ENCODE data around the gene AMELX. TPM values are rescaled to one million over a fixed set of nuclear protein-coding genes. Genes with fewer than 3 reads are reported as not detected.

Gene AMELX
- total and polyA plus RNA-seq, 2 of the 8 experiments (the other 6 are each of a cell fraction or from before 2014, with no cell fraction given): not detected

DNA sequence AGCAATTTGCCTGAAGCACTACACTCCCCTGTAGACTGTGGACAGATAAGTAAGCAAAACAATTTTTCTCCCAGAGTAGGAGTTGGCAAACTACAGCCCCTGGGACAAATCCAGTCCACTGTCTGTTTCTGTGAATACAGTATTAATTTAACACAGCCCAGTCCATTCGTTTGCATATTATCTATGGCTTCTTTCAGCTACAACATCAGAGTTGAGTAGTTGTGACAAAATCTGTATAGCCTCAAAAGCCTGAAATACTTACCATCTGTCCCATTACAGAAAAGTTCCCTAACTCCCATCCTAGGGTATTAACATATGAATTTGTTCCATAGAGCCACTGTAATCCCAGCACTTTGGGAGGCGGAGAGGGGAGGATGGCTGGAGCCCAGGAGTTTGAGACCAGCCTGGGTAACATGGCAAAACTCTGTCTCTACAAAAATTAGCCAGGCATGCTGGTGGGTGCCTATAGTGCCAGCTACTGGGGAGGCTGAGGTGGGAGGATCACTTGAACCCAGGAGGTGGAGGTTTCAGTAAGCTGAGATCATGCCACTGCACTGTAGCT is 53.0 kb downstream of the AMELX start:
- no peak overlapping the region for H3K4me2 ChIP-seq (ENCODE audit: insufficient read depth in 1 of 2, low read depth in 2 of 2, low read length in 2 of 2)
- no peak overlapping the region for H2BK12ac ChIP-seq (ENCODE audit: low read depth, low read length)
- H4K5ac ChIP-seq (ENCODE audit: insufficient read length, low read depth, low read length): no peak overlapping the region
- no peak overlapping the region for H2AFZ ChIP-seq (ENCODE audit: low read length)
- no peak overlapping the region for H3K4me3 ChIP-seq (ENCODE audit: extremely low read depth in 1 of 4, insufficient read depth in 2 of 4, low read depth in 3 of 4, low read length in 4 of 4)
- DNase-seq (ENCODE audit: low read depth in 1 of 2, low spot score in 2 of 2): no peak
- no peak overlapping the region for H3K23ac ChIP-seq (ENCODE audit: insufficient read length)
- no peaks in the 10 kb centered on the region for H3K79me2 ChIP-seq (ENCODE audit: control insufficient read depth in 1 of 2, insufficient read depth in 2 of 2, low read length in 2 of 2)
- FAIRE-seq: no peak
- no peaks in the 10 kb centered on the region for H3K79me1 ChIP-seq (ENCODE audit: low read depth, low read length)
- no peak overlapping the region for H4K91ac ChIP-seq (replicated peaks; ENCODE audit: insufficient read length, low read length)
- H3K23me2 ChIP-seq (ENCODE audit: low read depth, low read length): no peaks in the 10 kb centered on the region
- no peak overlapping the region for H2BK120ac ChIP-seq (replicated peaks; ENCODE audit: low read depth, low read length)
- no peaks in the 10 kb centered on the region for H3K9me3 ChIP-seq (ENCODE audit: insufficient read depth in 2 of 2, low read depth in 1 of 2, low read length in 1 of 2)
- ChIA-PET POLR2A (ENCODE audit: partially characterized antibody) (no interaction called here), CTCF (ENCODE audit: partially characterized antibody) (interaction anchor here (0.6 kb wide), 1 partner anchor 985 kb away, joined by 3 read pairs; no protein-coding TSS in a partner anchor)
- H3K9ac ChIP-seq (replicated peaks in 1 of 4; ENCODE audit: extremely low read depth in 1 of 4, low read depth in 3 of 4, low read length in 3 of 4): no peak overlapping the region
- no peak overlapping the region for H3K56ac ChIP-seq (replicated peaks; ENCODE audit: insufficient read length, low read depth, low read length)
- H4K8ac ChIP-seq (ENCODE audit: extremely low read depth, insufficient read depth, low read length): no peak overlapping the region
- TF ChIP-seq SP1 (IDR thresholded peaks at IDR 0.05; ENCODE audit: low read depth, low read length) (no peak), BACH1 (IDR thresholded peaks at IDR 0.05; ENCODE audit: low read length) (no peak), JUN (IDR thresholded peaks at IDR 0.05; ENCODE audit: low read depth, low read length) (no peak), EZH2 (IDR thresholded peaks at IDR 0.05; ENCODE audit: low read depth, low read length, severe bottlenecking) (no peak), HDAC6 (IDR thresholded peaks at IDR 0.05; ENCODE audit: low read depth, low read length) (no peak), BCL11A (IDR thresholded peaks at IDR 0.05; ENCODE audit: low read depth in 2 of 2, low read length in 2 of 2) (no peak), CTBP2 (IDR thresholded peaks at IDR 0.05; ENCODE audit: borderline replicate concordance, insufficient read depth, insufficient read length, low read length) (no peak)
- H2BK15ac ChIP-seq (ENCODE audit: low read length): no peak overlapping the region
- H2BK20ac ChIP-seq (ENCODE audit: low read length): no peak overlapping the region
- no peaks in the 10 kb centered on the region for H3K36me3 ChIP-seq (ENCODE audit: control insufficient read depth in 2 of 4, insufficient read depth in 4 of 4, low read length in 3 of 4)
- 62% methylated on average over 2 of the region's 2 CpGs; no CpG with 5 or more reads in 1 of the 2 experiments for WGBS, 2 experiments (ENCODE audit: extremely low coverage in 1 of 2, insufficient coverage in 1 of 2, insufficient read length in 1 of 2, insufficient replicate concordance in 2 of 2, low coverage in 1 of 2, low lambda C conversion rate in 2 of 2, missing lambda C conversion rate in 1 of 2)
- no peaks in the 10 kb centered on the region for H3K27me3 ChIP-seq (replicated peaks in 1 of 4; ENCODE audit: control insufficient read depth in 3 of 4, extremely low read depth in 1 of 4, insufficient read depth in 3 of 4, low read length in 3 of 4)
- H3K27ac ChIP-seq (ENCODE audit: low read depth, low read length): no peak overlapping the region
- no peak overlapping the region for H2AK5ac ChIP-seq (ENCODE audit: low read depth, low read length)
- no peak overlapping the region for H2BK5ac ChIP-seq (ENCODE audit: low read depth, low read length)
- H3K14ac ChIP-seq (ENCODE audit: insufficient read length): no peak overlapping the region
- no peaks in the 10 kb centered on the region for H3K4me1 ChIP-seq (replicated peaks in 1 of 4; ENCODE audit: control insufficient read depth in 3 of 4, insufficient read depth in 4 of 4, low read length in 3 of 4)
- H4K20me1 ChIP-seq (replicated peaks in 1 of 2; ENCODE audit: control insufficient read depth in 1 of 2, insufficient read depth in 2 of 2, low read length in 2 of 2): no peaks in the 10 kb centered on the region
- H3K18ac ChIP-seq (ENCODE audit: extremely low read depth, low read length): no peak overlapping the region
- H3K4ac ChIP-seq (replicated peaks; ENCODE audit: insufficient read length, low read depth, low read length): no peak overlapping the region
